HG03159 (cell line): ENCODE results near the gene TRAPPC12.
"Not testable (repeated sequence)": the region's sequence is repeated elsewhere in the genome, so short reads cannot be mapped to it uniquely, and the experiment has no call there.

ENCODE experiments used
- ATAC-seq: cut with Tn5 transposase; IDR thresholded peaks from one replicate; pipeline ENCODE4 v1.9.1; 2021; ENCODE audit warnings: mild to moderate bottlenecking, moderate library complexity; ENCODE audit not compliant: unreplicated experiment

Gene TRAPPC12

DNA sequence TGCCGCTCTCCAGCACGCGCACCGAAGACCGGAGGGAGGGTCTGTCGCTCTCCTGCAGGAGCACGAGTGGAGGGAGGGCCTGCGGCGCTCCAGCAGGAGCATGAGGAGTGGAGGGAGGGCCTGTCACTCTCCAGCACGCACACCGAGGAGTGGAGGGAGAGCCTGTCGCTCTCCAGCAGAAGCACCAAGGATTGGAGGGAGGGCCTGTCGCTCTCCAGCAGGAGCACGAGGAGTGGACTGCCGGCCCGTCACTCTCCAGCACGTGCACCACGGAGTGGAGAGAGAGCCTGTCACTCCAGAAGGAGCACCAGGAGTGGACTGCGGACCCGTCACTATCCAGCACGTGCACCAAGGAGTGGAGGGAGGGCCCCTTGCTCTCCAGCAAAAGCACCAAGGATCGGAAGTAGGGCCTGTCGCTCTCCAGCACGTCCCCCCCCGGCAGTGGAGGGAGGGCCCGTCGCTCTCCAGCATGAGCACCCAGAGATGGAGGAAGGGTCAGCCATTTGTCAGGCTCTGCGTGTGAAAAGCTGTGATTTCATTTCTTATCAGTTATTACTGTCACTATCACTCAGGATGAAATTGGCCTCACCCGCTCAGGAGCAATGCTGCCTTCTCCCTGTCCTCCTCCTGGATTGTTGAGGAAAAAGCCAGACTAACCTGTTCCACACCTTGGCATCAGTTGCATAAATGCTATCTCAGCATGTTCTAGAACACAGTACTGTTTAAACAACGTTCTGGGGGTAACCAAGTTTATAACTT, 103.9 kb downstream of the TRAPPC12 start:
- no peak for ATAC-seq

- no peak for ATAC-seq
Measured at GRCh38 chr2:3483986-3484960, 104.8 kb downstream of the TRAPPC12 start.

DNA sequence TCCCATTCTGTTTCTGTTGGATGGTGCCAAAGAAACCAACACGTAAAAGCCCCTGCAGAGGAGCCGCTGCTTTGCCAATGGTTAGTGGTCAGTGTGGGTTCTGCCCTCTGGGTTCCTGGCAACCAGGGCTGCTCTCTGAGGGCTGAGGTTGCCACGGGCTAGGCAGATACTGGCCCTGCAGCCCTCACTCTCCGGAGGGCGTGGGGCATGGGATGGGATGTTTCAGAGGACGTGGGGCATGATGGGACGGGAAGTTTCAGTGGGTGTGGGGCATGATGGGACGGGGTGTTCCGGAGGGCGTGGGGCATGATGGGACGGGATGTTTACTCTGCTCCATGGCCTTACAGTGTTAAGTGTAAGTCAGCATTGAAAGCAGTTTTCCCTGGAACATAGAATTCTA, 105.7 kb downstream of the TRAPPC12 start:
- no peak for ATAC-seq

- no peak for ATAC-seq
Measured at GRCh38 chr2:3486047-3487027, 106.8 kb downstream of the TRAPPC12 start.

DNA sequence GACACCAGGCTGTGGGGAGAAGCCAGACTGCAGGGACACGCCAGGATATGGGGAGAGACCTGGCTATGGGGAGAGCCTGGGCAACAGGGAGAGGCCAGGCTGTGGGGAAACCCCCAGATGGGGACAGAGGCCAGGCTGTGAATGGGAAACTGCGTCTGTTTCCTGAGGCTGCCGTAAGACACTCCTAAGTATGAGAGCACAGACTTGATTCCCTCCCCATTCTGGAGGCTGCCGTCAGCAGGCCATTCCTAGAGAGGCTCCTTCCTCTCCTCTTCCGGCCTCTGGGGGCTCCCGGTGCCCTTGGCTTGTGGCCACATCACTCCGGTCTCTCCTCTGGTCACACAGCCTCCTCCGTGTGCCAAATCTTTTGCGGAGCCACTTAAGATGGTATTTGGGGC, 107.5 kb downstream of the TRAPPC12 start:
- no peak for ATAC-seq

DNA sequence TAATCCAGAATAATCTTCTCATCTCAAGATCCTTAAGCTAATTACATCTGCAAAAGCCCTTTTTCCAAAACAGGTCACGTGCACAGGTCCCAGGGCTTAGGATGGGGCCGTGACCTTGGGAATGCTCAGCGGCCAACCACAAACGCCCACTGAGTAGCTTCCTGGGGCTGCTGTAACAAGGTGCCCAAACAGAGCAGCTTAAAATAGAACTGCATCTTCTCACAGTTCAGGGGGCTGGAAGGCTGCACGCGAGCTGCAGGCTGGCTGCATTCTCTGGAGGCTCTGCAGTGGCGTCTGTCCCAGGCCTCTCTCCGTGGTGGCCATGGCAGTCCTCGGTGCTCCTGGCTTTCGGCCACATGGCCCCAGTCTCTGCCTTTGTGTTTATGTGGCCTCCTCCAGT, 107.9 kb downstream of the TRAPPC12 start:
- ATAC-seq, result no peak

GRCh38 chr2:3488061-3488531, 108.6 kb downstream of the TRAPPC12 start:
- ATAC-seq, result no peak

- no peak for ATAC-seq
Measured at GRCh38 chr2:3488855-3489763, 109.6 kb downstream of the TRAPPC12 start.

DNA sequence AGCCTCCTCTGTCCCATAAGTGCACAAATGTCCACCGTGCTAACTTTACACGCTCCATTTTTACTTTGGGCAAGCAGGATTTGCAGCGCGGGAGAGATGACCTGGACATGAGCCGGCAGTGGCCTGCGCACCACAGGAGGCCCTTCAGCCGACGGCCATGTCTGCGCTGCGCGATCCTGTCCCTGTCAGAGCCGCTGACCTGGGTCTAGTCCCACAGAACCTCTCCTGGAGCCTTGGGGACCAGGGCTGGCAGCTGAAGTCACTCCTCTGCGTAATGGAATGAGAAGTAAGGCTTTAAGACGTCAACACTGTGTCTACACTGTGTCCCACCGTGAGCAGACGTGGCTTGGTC, 110.2 kb downstream of the TRAPPC12 start:
- no peak for ATAC-seq

GRCh38 chr2:3490191-3491170, 111.0 kb downstream of the TRAPPC12 start:
- ATAC-seq, result no peak

DNA sequence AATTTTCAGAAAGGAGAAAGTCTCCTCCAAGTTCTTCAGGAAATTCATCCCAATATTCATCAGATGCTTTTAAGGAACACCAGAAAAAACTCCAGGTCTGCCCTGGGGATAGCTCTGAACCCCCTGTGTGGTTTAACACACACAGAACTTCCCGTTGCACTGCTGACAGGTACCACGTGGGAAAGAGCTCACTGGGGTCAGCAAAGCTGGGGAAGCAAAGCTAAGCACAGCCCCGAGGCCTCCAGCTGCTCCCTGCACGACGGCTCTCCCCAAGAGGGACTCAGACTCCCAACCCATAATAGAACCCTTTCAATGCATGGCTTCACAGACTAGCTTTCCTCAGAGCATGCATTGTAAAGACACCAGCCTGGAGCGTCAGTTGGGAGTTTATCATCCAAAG, 111.8 kb downstream of the TRAPPC12 start:
- no peak for ATAC-seq

DNA sequence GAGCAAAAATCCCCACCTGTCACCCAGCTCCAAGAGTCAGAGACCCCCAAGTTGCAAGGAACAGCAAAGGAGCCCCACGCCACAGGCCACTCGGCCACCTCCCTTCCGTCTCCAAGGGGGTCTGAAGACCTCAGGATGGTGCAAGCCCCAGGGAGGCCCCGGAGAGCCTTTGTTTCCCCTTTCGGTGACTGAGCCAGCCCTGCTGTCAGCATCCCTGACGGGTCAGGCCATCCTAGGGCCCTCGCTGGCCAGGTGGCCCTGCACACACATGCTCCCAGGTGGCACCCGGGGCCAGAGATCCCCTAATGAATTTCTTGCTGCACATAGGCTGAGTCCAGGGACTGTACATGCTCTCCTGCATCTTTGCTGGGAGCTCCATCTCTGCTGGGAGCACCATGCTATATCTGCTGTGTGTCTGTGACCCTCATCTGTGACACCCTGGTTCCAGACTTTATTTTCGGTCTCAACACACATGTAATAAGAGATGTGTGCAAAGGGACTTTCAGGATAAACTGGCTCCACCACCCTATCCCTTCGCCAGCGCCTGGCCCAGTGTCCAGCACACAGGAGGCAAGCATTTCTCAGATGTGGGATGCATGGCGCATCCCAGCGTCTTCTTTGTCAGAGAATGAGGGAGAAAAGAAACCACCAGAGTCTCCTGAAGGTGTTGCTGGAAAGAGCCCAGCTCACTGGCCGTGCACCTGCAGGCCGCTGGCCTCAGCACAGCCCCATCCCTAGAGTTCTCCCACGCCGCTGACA, 112.4 kb downstream of the TRAPPC12 start:
- ATAC-seq, result no peak

- ATAC-seq, result not testable (repeated sequence)
Measured at GRCh38 chr2:3492475-3492787, 112.9 kb downstream of the TRAPPC12 start.

DNA sequence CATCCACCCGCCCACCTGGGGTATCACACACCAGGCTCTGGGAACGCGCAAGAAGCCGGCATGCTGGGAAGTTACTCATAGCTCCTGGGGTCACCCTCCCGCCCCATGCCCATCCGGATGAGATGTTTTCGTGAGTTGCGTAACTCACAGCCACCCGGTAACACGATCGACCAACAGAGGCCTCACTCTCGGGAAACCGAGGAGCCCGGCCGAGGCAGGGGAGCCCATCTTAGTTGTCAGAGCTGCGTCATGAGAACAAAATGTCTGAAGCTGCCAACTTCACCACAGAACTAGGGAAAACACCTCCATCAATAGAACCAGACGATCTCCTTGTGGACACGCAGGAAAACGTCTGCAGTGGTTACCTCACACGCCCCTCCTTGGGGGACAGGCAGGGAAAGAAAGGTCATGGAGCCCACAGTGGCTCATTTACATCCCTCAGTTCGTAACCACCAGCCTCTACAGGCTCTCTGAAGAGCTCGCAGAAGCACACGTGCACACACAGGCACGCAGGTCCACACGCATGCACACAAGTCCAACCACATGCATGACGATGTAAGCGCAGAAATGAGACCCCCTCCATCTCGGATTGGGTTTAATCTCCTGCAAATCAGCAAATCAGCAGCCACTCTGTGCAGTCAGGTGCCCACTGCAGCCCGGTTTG, 113.6 kb downstream of the TRAPPC12 start:
- no peak for ATAC-seq

- ATAC-seq, result no peak
Measured at GRCh38 chr2:3493615-3494007, 114.1 kb downstream of the TRAPPC12 start.

DNA sequence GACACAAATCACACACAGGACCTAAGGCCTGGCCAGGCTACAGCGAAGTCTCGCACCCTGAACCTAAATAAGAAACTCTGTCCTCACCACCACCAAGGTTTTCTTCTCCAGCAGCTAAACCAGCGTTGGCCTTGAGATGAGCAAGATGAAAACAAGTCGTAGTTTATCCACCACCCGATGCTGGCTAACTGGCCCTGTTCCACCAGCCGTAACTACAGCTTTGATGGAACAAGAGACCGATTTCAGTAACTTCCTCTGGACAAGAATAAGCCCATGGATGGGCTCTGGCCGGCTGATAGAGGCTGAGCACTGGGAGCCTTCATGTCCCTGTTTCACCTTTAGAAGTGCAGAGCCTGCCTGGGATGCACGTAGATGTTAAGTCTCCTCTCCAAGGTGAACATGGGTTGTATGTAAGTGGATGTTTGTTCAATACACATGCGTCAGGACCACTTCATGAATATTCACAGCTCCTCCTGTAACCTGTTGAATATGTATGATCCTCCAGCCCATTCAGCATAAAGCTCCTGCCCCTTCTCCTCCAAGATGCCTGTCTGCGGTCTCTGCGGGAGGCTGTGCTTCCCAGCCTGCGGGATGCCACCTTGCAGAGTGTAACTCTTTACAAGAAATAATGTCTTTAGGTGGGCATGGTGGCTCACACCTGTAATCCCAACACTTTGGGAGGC, 115.6 kb downstream of the TRAPPC12 start:
- no peak for ATAC-seq

DNA sequence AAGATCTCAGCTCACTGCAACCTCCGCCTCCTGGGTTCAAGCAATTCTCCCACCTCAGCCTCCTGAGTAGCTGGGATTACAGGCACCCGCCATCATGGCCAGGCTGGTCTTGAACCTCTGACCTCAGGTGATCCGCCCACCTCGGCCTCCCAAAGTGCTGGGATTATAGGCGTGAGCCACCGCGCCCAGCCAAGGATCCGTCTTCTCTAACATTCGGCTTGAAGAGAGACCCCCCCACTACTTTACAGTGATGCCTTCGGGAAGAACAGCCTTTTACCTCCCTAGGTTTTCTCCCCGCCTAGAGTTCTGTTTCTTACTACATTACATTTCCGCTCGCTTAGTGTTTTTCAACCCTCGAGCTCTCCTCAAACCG, 117.2 kb downstream of the TRAPPC12 start:
- ATAC-seq, result not testable (repeated sequence)
